ENCODE results near the gene LYPD4.

DNA sequence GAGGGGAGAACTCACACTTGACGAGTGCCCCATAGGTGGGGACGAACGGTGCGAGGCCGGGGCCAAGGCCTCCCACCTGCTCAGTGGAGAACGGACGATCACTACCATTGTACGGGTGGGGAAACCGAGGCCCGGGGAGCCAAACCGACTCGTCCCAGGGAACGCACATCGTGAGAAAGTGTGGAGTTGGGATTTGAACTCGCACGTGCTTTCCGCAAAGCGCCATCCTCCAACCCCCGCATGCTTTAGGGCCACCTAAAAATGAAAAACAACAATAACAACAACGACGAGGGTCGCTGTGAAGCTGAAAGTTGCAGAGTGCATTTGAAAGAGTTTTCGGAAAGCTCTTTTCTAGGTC, 39.0 kb upstream of the LYPD4 start:
- TF ChIP-seq, protein P1, sequence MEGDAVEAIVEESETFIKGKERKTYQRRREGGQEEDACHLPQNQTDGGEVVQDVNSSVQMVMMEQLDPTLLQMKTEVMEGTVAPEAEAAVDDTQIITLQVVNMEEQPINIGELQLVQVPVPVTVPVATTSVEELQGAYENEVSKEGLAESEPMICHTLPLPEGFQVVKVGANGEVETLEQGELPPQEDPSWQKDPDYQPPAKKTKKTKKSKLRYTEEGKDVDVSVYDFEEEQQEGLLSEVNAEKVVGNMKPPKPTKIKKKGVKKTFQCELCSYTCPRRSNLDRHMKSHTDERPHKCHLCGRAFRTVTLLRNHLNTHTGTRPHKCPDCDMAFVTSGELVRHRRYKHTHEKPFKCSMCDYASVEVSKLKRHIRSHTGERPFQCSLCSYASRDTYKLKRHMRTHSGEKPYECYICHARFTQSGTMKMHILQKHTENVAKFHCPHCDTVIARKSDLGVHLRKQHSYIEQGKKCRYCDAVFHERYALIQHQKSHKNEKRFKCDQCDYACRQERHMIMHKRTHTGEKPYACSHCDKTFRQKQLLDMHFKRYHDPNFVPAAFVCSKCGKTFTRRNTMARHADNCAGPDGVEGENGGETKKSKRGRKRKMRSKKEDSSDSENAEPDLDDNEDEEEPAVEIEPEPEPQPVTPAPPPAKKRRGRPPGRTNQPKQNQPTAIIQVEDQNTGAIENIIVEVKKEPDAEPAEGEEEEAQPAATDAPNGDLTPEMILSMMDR (IDR thresholded peaks at IDR 0.05): no peak
- TF ChIP-seq EZH2 (IDR thresholded peaks at IDR 0.05): no peak
- TF ChIP-seq EZH2phosphoT487 (IDR thresholded peaks at IDR 0.05): no peak
